Measurements from ENCODE around the gene MELTF.
A peak's percentile ranks its signal among the peaks of the same experiment; 100 is the strongest.

The MELTF gene

DNA sequence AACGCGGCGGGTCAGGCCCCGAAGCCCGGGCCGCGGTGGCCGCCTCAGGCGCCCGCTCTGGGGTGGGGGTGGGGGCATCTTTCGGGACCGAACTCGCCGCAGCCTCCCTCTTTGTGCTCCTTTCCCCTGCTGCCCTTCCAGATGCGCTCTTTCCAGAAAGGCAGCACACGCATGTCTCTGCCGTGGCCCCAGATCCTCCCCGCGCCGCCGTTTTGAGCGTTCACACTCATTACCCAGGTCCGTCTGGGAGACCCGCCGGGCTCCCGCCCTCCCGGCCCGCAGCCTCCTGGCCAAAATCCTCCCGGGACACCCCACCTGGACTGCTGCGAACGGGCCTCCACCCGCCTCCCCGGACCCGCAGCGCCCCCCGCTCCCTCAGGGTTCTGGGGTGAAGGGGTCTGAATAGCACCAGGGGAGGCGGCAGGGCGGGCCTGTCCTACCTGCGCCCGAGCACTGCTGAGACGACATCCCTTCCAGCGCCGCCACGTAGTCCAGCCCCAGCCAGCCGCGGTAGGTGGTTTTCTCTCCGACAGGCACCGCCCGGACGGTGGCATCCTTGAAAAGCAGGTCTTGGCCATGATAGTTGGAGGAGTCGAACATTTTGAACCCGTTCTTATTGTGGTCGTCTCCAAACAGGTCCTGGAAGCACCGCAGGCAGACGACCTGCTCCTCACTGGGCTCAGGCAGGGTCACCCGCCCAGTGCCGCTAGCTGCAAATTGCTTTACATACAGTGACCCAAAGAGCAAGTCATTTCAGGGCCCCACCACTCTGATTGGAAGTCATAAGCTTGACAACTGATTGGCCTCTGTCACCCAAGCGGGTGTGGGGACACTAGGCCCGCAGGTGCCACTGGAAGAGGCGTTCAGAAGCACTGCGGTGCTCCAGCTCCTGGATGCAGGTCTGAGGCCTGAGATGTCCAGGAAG is 25.9 kb downstream of the MELTF start:
- Histone ChIP-seq H3K4me1 (peaks cover 61% of the 10 kb centered on the region), H3K36me3 (peaks cover 27% of the 10 kb centered on the region), H3K4me3 (peak overlapping the region; percentile 65), H3K9ac (peak overlapping the region; percentile 71), H3K4me2 (peak overlapping the region; percentile 93), H3K27ac (peak overlapping the region; percentile 84), H4K20me1 (no peaks in the 10 kb centered on the region), H3K27me3 (no peaks in the 10 kb centered on the region), H3K9me3 (no peaks in the 10 kb centered on the region)
- no peak for TF ChIP-seq Cebpa-rat (IDR thresholded peaks at IDR 0.05)

DNA sequence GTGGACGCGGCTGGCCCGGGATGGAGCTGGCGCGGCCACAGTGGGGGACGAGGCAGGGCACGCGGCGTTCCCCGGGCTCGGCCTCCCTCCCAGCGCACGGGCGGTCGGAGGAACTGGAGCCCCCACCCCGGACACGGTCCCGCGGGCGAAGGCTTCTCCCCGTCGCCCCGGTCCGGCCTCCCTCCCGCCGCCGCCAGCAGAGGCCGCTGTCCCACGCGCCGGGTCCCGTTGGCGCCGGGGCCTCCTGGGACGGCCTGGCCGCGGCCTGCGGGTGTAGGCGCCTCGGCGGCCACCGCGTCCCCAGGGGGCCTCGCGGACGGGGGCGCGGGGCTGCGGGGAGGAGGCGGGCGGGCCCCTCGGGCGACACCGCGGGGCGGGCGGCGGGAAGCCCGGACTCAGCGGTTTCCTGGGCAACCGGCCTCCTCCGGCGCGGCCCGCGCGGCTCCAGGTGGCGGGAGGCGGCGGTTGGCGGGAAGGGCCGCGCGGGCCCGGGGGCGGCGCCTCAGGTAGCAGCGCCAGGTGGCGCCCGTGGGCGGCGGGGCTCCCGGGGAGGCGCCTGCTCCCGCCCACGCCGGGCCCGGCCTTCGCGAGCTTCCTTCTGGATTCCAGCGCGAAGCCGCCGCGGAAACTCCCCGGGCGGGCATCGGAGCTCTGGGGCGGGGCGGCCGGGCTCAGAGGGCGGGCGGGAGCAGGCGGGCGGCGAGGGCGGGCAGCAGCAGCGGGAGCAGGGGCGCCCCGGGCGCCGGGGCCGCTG is 26.7 kb downstream of the MELTF start:
- peak overlapping the region; percentile 93 for H3K4me2 ChIP-seq
- no peak for TF ChIP-seq Cebpa-rat (IDR thresholded peaks at IDR 0.05)
- peak overlapping the region; percentile 84 for H3K27ac ChIP-seq

GRCh38 chr3:197001972-197002700 is 27.5 kb downstream of the MELTF start:
- Histone ChIP-seq H3K4me3 (peak overlapping the region; percentile 65), H3K4me1 (peaks cover 58% of the 10 kb centered on the region), H3K27me3 (no peaks in the 10 kb centered on the region), H3K4me2 (peak overlapping the region; percentile 93), H3K36me3 (peaks cover 18% of the 10 kb centered on the region), H3K27ac (peak overlapping the region; percentile 84), H3K9me3 (no peaks in the 10 kb centered on the region), H3K9ac (peak overlapping the region; percentile 71), H4K20me1 (no peaks in the 10 kb centered on the region)
- TF ChIP-seq Cebpa-rat (IDR thresholded peaks at IDR 0.05): no peak

More for the DNA sequence above, 26.7 kb downstream of the MELTF start:
- H3K36me3 ChIP-seq: peaks cover 18% of the 10 kb centered on the region
- no peaks in the 10 kb centered on the region for H3K27me3 ChIP-seq
- H4K20me1 ChIP-seq: no peaks in the 10 kb centered on the region
- H3K4me3 ChIP-seq: peak overlapping the region; percentile 65
- H3K4me1 ChIP-seq: peaks cover 53% of the 10 kb centered on the region
- no peaks in the 10 kb centered on the region for H3K9me3 ChIP-seq
- H3K9ac ChIP-seq: peak overlapping the region; percentile 71

GRCh38 chr3:197001106-197001971 is 28.3 kb downstream of the MELTF start:
- Histone ChIP-seq H3K27me3 (no peaks in the 10 kb centered on the region), H4K20me1 (no peaks in the 10 kb centered on the region), H3K4me2 (peak overlapping the region; percentile 93), H3K36me3 (peaks cover 10% of the 10 kb centered on the region), H3K9ac (no peak overlapping the region), H3K4me1 (peaks cover 62% of the 10 kb centered on the region), H3K27ac (peak overlapping the region; percentile 84; the same call in 1 of the 2 replicates), H3K4me3 (no peak overlapping the region), H3K9me3 (no peaks in the 10 kb centered on the region)
- TF ChIP-seq Cebpa-rat (IDR thresholded peaks at IDR 0.05): no peak

DNA sequence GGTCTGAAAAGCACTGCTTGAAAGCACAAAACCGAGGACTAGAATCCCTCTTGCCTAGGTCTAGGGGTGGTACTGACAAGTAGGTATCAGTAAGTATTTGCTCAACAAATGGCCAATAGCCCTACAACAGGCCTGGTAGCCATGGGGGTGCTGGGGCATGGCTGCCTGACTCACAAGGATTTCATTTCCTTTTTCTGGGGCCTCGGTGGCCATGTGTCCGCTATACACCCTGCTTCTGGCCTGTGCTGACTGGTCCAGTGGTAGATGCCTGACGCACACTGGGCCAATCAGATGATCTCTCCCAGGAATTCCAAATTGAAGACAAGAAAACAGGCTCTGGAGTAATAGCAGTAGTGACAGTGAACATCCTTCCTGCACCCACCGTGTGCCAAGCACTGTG is 29.4 kb downstream of the MELTF start:
- TF ChIP-seq Cebpa-rat (IDR thresholded peaks at IDR 0.05): no peak

DNA sequence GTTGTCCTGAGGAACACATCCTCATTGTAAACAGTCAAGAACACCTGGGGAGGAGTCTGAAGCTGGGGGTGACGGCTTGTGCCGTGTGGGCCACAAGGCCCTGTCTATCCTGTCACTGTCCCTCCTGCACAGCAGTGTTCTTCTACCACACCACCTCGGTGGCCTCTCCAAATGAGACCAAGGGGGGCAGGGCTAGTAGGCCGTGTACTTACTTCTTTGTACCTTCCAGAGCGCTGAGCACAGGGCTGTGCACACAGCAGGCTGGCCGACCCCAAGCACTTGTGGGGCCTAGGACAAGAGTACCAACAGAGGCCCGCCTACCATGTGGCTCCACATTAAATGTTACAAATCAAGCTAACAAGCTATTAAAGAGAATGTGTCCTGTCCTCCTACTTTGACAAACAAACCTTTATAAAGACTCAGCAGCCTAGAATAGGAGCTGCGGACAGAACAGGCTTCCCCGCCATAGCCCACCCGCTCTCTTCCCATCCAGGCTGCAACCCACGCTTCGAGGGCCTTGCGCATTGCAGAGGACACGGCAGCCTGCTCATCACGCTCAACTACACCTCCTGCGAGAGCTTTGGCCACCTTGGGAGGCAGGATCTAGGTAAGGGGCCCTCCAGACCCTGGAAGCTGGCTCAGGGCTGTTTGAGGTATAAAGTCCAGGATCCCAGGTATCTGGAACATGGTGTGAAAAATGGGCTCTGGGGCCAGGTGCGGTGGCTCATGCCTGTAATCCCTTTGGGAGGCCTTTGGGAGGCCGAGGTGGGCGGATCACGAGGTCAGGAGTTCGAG is 30.5 kb downstream of the MELTF start:
- TF ChIP-seq Cebpa-rat (IDR thresholded peaks at IDR 0.05): no peak

More for the DNA sequence above, 29.4 kb downstream of the MELTF start:
- Histone ChIP-seq H3K4me1 (peaks cover 62% of the 10 kb centered on the region), H3K27ac (no peak overlapping the region), H4K20me1 (no peaks in the 10 kb centered on the region), H3K27me3 (no peaks in the 10 kb centered on the region), H3K4me3 (no peak overlapping the region), H3K9ac (no peak overlapping the region), H3K36me3 (peaks cover 7% of the 10 kb centered on the region; the same call in 1 of the 2 replicates), H3K4me2 (no peak overlapping the region), H3K9me3 (no peaks in the 10 kb centered on the region)

GRCh38 chr3:196997311-196997710 is 32.3 kb downstream of the MELTF start:
- H3K4me2 ChIP-seq: peak overlapping the region; percentile 84
- peaks cover 51% of the 10 kb centered on the region for H3K4me1 ChIP-seq
- H4K20me1 ChIP-seq: no peaks in the 10 kb centered on the region
- peaks cover 7% of the 10 kb centered on the region; the same call in 1 of the 2 replicates for H3K36me3 ChIP-seq
- peak overlapping the region; percentile 76 for H3K27ac ChIP-seq
- no peaks in the 10 kb centered on the region for H3K27me3 ChIP-seq
- no peak for TF ChIP-seq Cebpa-rat (IDR thresholded peaks at IDR 0.05)
- H3K9ac ChIP-seq: peak overlapping the region; percentile 45
- no peak overlapping the region for H3K4me3 ChIP-seq
- no peaks in the 10 kb centered on the region for H3K9me3 ChIP-seq

More for the DNA sequence above, 30.5 kb downstream of the MELTF start:
- Histone ChIP-seq H4K20me1 (no peaks in the 10 kb centered on the region), H3K4me3 (no peak overlapping the region), H3K27me3 (no peaks in the 10 kb centered on the region), H3K36me3 (peaks cover 7% of the 10 kb centered on the region; the same call in 1 of the 2 replicates), H3K4me1 (peaks cover 58% of the 10 kb centered on the region), H3K4me2 (no peak overlapping the region), H3K27ac (no peak overlapping the region), H3K9me3 (no peaks in the 10 kb centered on the region), H3K9ac (no peak overlapping the region)

Measured in BLaER1 (cell line).